Hematopoietic multipotent progenitor cell treated with erythropoietin and hydrocortisone succinate and interleukin-3 and kit ligand, for 17 days (in vitro differentiated cells): ENCODE data around the gene FA2H.
"Not testable (repeated sequence)": the region's sequence is repeated elsewhere in the genome, so short reads cannot be mapped to it uniquely, and the experiment has no call there.

Experiments used
- DNase-seq: peaks from one replicate; pipeline ENCODE4 v3.0.0-alpha.2; 2015; ENCODE audit warnings: low spot score

The FA2H gene

GRCh38 chr16:74770831-74771526, 3.6 kb downstream of the FA2H start:
- DNase-seq: no peak

DNA sequence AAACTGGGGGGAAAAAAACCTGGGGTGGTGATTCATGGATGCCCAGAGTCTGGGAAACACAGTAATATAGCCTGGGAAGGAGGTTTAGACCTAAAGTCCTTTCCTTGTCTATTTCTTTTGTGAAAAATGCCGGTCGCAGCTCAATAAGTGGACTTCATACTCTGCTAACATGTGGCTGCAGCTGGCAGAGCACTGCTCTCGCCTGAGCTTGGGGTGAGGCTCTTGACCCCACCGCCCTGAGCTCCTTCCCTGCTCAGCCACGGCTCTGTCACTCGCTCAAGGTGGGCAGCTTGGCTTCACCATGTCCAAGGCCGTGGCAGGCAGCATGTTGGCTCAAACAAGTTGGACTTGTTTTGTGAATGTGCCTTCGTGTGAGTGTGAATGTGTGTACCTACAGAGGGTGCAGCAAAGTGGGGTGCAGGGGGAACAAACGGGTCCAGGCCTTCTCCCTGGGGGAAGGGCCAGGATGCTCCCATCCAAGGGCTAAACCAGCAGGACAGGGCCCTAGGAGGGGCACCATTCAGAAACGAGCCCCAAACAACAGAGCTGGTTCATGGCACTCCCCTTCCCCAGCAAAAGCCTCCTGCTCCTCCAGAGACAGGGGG, 4.9 kb downstream of the FA2H start:
- no peak for DNase-seq

- DNase-seq: no peak
Observed at GRCh38 chr16:74768239-74768638, 6.4 kb downstream of the FA2H start.

DNA sequence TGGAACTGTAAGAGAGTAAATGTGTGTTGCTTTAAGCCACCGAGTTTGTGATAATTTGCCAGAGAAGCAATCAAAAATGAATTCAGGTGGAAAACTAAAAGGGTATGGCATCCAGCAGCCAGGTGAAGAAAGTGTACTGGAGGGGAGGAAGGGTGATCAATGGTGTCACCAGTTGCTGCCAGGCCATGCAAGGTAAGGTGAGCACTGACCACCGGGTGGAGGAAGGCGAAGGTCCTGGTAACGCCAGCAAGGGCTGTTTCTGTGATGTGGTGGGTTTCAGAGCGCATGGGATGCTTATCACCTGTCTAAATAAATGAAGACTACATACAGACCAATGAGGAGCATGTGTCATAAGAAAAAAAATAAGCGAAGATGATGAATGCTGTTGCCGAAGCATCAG, 6.9 kb downstream of the FA2H start:
- DNase-seq: no peak

GRCh38 chr16:74766729-74767128, 7.9 kb downstream of the FA2H start:
- no peak for DNase-seq

- not testable (repeated sequence) for DNase-seq
Observed at GRCh38 chr16:74764184-74764583, 10.4 kb downstream of the FA2H start.

DNA sequence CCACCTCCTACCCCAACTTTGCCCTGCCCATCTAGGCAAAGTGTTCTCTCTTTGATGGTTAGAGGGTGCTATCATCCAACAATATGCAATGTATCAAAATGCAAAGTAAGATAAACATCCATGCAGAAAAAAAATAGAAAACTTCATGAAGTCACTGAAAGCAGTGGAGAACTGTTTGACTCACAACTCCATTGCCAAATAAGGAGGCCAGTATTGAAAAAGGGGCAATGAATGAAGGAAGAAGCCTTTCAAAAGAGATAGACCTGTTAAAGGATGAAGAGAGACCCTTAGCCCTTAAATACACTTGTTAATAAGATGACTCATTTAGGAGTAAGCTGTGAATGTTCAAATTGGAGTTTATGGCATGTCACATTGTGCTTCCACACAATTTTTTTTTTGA, 13.0 kb downstream of the FA2H start:
- no peak for DNase-seq

DNA sequence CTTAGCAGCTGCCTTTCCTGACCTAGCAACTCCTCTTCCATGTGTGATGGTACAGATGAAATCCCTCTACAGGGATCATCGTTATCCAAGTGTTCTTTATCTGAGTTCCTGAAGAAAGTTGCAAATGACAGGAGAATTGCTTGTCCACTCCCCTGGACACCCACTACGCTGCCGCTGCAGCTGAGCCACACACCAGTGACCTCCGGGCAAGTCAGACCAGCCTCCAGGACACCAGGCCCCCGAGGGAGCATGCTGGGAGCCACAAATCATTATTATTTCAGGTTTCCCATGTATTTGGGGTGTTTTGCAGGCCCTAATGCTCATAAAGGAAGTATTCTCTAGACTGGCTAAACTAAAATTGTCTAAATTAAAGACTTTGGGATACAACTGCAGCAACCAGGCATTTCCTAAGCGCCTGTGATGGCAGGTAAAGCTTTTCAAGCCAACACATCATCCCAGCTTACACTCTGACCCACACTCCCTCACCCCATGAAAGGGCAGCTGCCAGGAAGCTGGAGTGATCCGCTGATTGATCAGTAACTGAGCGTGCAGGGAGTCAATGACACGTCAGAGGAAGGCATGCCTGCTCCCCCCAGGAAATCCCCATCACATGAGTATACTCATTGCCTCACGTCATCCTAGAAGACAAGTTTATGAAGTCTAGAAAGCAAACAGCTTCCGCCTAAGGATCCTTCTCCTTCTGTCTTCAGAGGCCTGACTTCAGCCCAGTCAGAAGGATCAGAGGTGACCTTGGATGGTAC, 14.4 kb downstream of the FA2H start:
- DNase-seq: no peak

GRCh38 chr16:74759564-74759963, 15.1 kb downstream of the FA2H start:
- no peak for DNase-seq

DNA sequence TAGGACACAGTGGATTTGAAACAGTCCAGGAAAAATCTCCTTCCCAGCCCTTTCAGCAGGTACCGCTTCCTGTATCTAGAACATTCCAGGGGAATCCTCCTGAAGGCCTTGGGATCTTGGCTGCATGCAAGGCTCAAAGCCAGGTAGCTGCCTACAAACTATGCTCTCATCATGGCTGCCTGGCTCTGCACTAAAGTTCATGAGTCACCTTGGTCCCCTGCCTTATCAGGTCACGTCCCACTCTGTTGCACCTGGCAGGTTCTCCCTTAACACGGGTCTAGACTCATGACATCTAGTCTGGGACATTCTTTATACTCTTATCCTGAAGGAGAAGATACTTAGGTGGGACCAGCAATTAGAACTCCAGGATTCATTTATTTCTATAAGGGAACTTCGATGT, 15.8 kb downstream of the FA2H start:
- DNase-seq: no peak

DNA sequence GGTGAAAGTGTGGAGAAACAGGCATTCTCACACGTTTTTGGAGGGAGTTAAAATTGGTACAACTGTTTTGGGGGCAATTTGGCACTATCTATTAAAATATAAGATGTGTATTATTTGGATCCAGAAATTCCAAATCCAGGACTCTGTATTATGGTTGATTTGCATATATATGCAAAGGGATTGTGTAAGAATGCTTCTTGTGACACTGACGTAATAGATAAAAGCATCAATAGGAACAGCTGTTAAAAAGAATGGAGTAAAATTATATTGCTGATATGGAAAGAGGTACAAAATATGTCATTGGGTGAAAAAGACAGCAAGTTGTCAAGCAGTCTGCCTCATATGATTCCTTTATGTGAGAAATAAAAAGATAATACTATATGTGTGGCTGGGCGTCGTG, 17.3 kb downstream of the FA2H start:
- DNase-seq: no peak

- no peak for DNase-seq
Observed at GRCh38 chr16:74756203-74756602, 18.4 kb downstream of the FA2H start.

DNA sequence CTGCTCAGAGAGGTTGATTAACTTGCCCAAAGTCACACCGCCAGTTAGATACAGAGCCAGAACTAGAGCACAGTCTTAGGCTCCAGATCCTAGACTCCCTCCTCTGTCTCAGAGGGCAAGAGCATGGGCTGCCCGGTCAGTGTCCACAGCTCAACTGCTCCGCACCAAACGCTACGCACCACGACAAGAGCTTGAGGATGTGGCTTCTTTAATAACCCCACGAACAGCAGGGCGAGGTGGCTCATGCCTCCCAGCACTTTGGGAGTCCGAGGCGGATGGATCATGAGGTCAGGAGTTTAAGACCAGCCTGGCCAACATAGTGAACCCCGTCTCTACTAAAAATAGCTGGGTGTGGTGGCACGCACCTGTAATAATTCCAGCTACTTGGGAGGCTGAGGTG, 21.4 kb downstream of the FA2H start:
- no peak for DNase-seq

DNA sequence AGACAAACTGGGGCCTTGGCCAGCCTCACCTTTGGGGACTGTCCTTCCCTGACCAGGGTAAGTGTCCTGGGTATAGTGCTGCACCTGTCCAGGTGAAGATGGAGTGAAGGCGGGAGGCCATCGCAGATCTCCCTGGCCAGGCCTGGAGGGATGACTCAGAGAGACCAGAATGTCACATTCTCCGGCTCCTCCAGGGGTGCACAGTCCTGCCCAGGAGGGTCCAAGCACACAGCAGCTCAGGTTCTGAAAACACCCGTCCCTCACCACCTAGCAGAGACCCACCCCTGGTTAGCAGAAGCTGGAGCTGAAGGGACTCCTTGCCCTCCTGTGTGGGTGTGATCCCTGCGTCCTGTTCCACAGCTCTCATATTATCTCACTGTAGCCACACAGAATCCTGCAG, 21.9 kb downstream of the FA2H start:
- DNase-seq: no peak

GRCh38 chr16:74752258-74752657, 22.4 kb downstream of the FA2H start:
- no peak for DNase-seq

- no peak for DNase-seq
Observed at GRCh38 chr16:74751658-74752057, 23.0 kb downstream of the FA2H start.

DNA sequence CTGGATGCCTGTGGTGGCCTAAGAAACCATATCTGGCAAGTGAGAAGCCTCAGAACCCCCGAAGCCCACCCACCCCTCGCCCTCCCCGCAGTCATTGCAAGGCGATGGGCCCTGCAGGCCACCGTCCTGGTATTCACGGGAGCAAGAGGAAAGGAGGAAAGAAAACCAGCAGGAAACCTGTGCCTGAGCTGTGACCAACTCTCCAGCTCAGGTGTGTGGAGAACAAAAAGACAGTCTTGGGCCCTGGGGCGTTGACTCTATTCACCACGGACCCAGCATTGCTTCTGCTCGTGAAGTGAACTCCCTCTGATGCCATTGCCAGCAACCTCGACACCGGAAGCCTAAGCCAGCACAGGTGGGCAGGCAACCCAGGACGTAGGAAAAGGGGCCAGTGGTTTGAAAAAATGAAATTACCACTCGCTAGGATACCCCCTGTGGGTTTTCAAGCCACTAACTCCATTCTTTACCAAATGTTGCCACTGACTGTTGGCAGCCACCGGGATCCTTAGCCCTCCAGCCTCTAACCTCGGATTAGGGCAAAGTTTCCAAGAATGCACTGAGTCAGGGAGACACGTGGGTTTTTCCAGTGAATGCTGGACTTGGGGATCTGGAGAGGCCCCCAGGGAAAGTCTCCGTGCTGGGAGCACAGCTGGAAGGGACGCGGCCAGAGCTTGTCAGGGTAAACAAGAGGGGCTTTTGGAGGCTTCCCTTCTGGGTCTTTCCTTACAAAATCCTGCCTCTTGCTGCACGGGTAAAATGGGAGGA, 25.1 kb downstream of the FA2H start:
- no peak for DNase-seq

DNA sequence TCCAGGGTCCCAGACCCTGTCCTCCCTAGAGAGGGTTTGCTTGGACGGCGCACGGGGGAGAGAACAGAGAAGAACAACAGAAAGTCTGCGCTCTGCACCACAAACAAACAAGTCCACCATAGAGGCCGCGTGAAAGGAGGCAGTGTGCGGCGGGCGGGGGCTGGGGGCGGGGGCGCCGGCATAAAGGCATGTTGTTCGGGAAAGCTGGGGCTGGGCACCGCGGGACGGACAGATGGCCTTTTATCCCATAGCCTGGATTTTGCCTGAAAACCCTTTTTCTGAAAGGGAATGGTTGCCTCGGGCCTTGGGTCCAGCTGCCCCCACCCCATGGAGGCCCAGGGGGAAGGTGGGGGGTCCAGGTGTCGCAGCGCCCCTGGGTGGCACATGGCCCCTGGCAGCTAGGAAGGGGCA, 26.0 kb downstream of the FA2H start:
- no peak for DNase-seq

DNA sequence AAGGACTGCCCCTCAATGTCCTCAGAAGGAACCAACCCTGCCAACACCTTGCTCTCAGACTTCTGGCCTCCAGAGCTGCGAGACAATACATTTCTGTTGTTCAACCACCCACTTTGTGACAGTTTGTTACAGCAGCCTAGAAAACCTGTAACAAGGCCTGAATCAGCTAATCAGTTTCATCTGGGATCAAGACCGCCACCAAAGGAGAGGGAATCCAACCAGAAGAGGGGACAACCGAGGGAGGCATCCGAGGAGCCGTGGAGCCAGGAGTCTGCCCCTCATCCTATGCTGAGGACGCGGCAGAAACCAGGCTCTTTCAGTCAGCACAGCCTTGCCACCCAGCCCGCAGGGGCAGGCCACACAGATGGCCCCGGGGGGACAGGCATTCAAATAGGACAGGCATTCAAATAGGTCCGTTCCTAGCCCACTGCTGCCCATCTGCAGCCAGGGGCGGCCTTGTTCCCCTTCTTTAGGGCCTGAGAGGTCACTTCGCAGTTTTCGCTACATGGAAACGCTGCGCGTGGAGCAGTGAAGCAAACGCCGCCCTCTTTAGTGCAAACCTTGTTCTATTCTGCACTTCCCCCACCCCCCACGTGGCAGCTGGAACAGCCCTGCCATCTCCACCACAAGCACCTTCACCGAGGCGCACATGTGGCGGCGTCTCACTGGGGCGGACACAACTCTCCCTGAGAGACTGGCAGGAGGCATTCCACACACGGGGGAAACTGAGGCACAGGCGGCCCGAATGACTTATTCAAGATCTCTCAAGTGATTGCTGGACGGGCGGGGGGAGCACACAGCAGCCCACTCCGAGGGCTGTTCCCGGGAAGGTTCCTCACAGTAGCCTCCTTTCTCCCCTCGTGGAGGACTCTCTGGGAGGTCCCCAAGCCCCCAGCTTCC, 26.7 kb downstream of the FA2H start:
- DNase-seq: no peak

DNA sequence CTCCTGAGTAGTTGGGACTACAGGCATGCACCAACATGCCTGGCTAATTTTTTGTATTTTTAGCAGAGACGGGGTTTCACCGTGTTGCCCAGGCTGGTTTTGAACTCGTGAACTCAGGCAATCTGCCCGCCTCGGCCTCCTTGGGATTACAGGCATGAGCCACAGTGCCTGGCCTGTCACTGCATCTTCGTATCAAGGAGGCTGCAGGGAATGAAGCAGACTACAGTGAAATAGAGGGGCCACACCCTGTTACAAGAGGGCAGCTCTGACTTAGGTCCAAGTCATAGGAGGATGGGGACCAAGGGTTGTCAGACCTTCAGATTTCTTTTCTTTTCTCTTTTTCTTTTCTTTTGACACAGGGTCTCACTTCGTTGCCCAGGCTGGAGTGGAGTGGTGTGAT, 28.7 kb downstream of the FA2H start:
- DNase-seq: no peak

GRCh38 chr16:74745109-74745615, 29.5 kb downstream of the FA2H start:
- no peak for DNase-seq
